Heart right ventricle (tissue), 16 donors: ENCODE measurements around the gene COX7A2. TPM values are rescaled to one million over a fixed set of nuclear protein-coding genes. Genes with fewer than 3 reads are reported as not detected.

Experiments used
- ATAC-seq, 8 donors: fragments of 200-7000 bp; cut with Tn5 transposase; one replicate each; pipeline ENCODE4 v1.9.1; 2020; ENCODE audit warnings: mild to moderate bottlenecking in 8 of 8, moderate library complexity in 8 of 8, moderate number of reproducible peaks in 1 of 8
- DNase-seq, 2 donors: peaks; one replicate each; pipeline ENCODE4 v3.0.0-alpha.2; 2020
- H3K27ac ChIP-seq, 10 donors: fragments of 200-600 bp; sonication (generic) in 2 of 10; one replicate each; pipeline versions ENCODE4 v1.5.0 to v1.8.0; 2020 to 2022; ENCODE audit warnings: mild to moderate bottlenecking in 3 of 10
- H3K27me3 ChIP-seq, 7 donors: fragments of 200-600 bp; one replicate each; pipeline ENCODE4 v1.8.0; 2021 to 2022; ENCODE audit warnings: mild to moderate bottlenecking in 2 of 7
- H3K36me3 ChIP-seq, 9 donors: fragments of 200-600 bp; sonication (generic) in 1 of 9; one replicate each; pipeline versions ENCODE4 v1.5.0 to v1.8.0; 2020 to 2022; ENCODE audit warnings: mild to moderate bottlenecking in 2 of 9
- H3K4me1 ChIP-seq, 9 donors: fragments of 200-600 bp; sonication (generic) in 1 of 9; one replicate each; pipeline versions ENCODE4 v1.5.0 to v1.8.0; 2020 to 2022; ENCODE audit warnings: mild to moderate bottlenecking in 4 of 9
- H3K4me3 ChIP-seq, 10 donors: fragments of 200-600 bp; sonication (generic) in 2 of 10; one replicate each; pipeline versions ENCODE4 v1.5.0 to v1.8.0; 2020 to 2022; ENCODE audit warnings: mild to moderate bottlenecking in 7 of 10, moderate library complexity in 2 of 10
- H3K9me3 ChIP-seq, 11 donors: fragments of 200-600 bp in 10 of 11; sonication (generic) in 2 of 11; one replicate each; pipeline versions ENCODE4 v1.5.0 to v1.8.0; 2013 to 2022; ENCODE audit warnings: mild to moderate bottlenecking in 2 of 11, control low read depth in 1 of 11, moderate library complexity in 1 of 11
- CTCF ChIP-seq, 9 donors: fragments of 200-600 bp; sonication (generic) in 2 of 9; IDR thresholded peaks; one replicate each; pipeline versions ENCODE4 v1.5.0 to v1.8.0; 2021 to 2022; ENCODE audit warnings: antibody characterized with exemption in 9 of 9, mild to moderate bottlenecking in 5 of 9, moderate library complexity in 1 of 9
- WGBS, 2 donors: extraction: QIAGEN DNeasy Blood & Tissue Kit; methylation state at CpG; one replicate each; pipeline ENCODE4 v1.1.7; 2013; ENCODE audit warnings: inconsistent platforms in 1 of 2; 5-methylcytosine and 5-hydroxymethylcytosine counted together
- intact Hi-C, 10 donors: fragments of 100-400 bp; cut with DNase I; formaldehyde crosslinking; loops; one replicate each; pipeline versions ENCODE4 v1.11.1 to v1.14.2; 2022
- polyA plus RNA-seq, 2 donors: library from polyadenylated mRNA; stranded (reverse); fragments of 200-250 nt; gene quantifications; one replicate each; pipeline ENCODE4 v1.2.3, GENCODE V29; 2013
- total RNA-seq, 10 donors: library from RNA; stranded (reverse); fragmentation: NEBNext Ultra II Directional in 3 of 10; extraction: Animal tissue kit (Norgen Biotek cat#: 25700) in 3 of 10; gene quantifications; one replicate each; pipeline versions ENCODE4 v1.2.1 to v1.2.4, GENCODE V29; 2021 to 2023
- donor health status: Arrhythmogenic right ventricular cardiomyopathy.
- donor health status: ischemic (EF 13 %, LVEDD 7.1; RV severe dilation, severe dysfunction).
- donor health status: healthy with polysubstance abuse.
- donor health status: DM: no; HTN: yes; CAD: no.
- donor health status: DM: no; HTN: no; CAD: no.
- donor health status: ischemic (EF 25% LVEDD 6.9; RV normal size, moderate dysfunction).
- donor health status: ischemic (EF 25% LVEDD 5.7; RV mildly dilated, moderate dysfunction).
- donor health status: healthy.
- donor health status: DM: yes; HTN: yes; CAD: no.
- donor health status: Ischemic cardiomyopathy.
- donor health status: ischemic (EF 35%, LVEDD 5.7; RV mildly dilated, moderate dysfunction).
- donor health status: nonischemic (EF 11% LVEDD 7.7; RV severe dilation, severe dysfunction).
- donor health status: DM: yes; HTN: yes; CAD: no.
- donor health status: PGD.
- donor health status: ischemic (EF 29% LVEDD 5.4; RV normal size, mild dysfunction).
- donor health status: nonischemic (EF 23%, LVEDD 6.1; RV moderate dilation, normal function).

Gene COX7A2
- total and polyA plus RNA-seq, 12 donors, result 661 to 1,205 (median 1,086) TPM

DNA sequence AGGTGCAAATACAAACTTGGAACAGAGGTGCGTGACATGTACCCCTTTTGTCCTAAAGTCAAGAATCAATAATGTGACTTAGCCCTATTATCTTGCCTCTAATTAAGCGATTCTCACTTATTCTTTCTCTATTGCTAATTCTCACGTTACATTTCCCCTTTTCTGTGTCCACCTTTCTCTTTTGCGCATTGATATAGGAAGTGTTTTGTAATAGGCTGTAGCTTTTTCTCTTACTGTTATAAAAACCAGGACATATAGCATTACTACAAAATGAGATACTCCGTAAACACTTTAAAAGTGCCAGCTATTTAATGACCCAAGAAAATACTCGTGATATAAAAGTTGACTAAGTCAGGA lies 41.7 kb upstream of the COX7A2 start:
- Histone ChIP-seq H3K4me1 (peaks cover 0 to 57% (median 41%) of the 10 kb centered on the region in 9 donors), H3K36me3 (peaks cover 0 to 12% (median 0%) of the 10 kb centered on the region in 9 donors), H3K27ac (peak overlapping the region in 9 of 10 donors; percentile 74 to 95 (median 92)), H3K4me3 (peak overlapping the region; percentile 26 to 96 (median 90)), H3K27me3 (no peaks in the 10 kb centered on the region), H3K9me3 (no peaks in the 10 kb centered on the region)
- TF ChIP-seq CTCF (IDR thresholded peaks at IDR 0.05), result no peak
- no peak for DNase-seq
- WGBS, 2 donors, result 2 to 5% methylated on average over 6 of the region's 6 CpGs
- no peak for ATAC-seq
- intact Hi-C loops, result loop anchor here in 2 of 10 donors (5.0 to 10.0 kb wide), 2 partner anchors 242 to 320 kb away; partner anchors contain the start of gene SENP6 (in 1 of the 2)

DNA sequence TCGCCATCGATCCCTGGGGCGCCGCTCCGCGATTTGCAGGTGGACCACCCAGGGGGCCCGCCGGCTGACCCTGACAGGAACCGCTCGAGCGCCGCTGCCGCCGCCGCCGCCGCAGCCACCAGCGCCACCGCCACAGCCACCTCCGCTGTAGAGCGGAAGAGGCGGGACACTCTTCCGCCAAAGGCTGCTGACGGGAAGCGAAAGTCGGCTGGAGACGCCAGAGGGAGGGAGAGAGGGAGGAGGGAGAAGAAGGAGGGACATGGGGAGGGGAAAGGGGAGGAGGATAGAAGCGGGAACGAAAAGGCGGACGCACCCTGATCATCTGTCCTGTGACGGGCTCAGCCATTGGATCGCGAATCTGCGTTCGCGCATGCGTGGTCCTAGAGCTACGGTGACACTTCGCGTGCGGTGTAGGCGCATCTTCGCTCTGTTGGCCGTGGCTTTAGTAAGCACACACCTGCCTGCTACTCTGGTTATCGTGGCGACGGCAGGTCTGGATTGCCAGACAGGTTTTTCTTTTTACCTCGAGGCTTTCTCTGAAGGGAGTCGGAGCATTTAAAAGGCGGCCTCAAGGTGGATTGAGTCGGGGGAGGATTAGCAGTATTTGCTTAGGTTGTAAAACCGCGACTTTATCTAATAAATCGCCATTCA lies 41.2 kb upstream of the COX7A2 start, which contains the start of gene TMEM30A:
Gene TMEM30A (minus strand): TSS at position 161 of the 651 bp plus-strand sequence. CDS start 154 bp downstream, at position 7.
- H3K27ac ChIP-seq, result peak within 1 kb of the TSS; percentile 68 to 95 (median 92)
- ATAC-seq, result peak; percentile 99 to 100 (median 100)
- DNase-seq, result peak; percentile 95 to 98
- TF ChIP-seq CTCF (IDR thresholded peaks at IDR 0.05), result peak in 3 of 9 donors; percentile 10 to 16 (median 13)
- 0% methylated on average over 55 of the region's 55 CpGs for WGBS, 2 donors
- no peaks in the 10 kb centered on the region for H3K9me3 ChIP-seq
- H3K36me3 ChIP-seq, result peaks cover 0 to 9% (median 0%) of the 10 kb centered on the region in 9 donors
- H3K4me3 ChIP-seq, result peak within 1 kb of the TSS; percentile 80 to 96 (median 90)
- intact Hi-C loops, result loop anchor here in 2 of 10 donors (5.0 to 10.0 kb wide), 2 partner anchors 243 to 320 kb away; partner anchors contain the start of gene SENP6 (in 1 of the 2)
- H3K4me1 ChIP-seq, result peaks cover 0 to 62% (median 46%) of the 10 kb centered on the region in 9 donors
- H3K27me3 ChIP-seq, result no peaks in the 10 kb centered on the region

DNA sequence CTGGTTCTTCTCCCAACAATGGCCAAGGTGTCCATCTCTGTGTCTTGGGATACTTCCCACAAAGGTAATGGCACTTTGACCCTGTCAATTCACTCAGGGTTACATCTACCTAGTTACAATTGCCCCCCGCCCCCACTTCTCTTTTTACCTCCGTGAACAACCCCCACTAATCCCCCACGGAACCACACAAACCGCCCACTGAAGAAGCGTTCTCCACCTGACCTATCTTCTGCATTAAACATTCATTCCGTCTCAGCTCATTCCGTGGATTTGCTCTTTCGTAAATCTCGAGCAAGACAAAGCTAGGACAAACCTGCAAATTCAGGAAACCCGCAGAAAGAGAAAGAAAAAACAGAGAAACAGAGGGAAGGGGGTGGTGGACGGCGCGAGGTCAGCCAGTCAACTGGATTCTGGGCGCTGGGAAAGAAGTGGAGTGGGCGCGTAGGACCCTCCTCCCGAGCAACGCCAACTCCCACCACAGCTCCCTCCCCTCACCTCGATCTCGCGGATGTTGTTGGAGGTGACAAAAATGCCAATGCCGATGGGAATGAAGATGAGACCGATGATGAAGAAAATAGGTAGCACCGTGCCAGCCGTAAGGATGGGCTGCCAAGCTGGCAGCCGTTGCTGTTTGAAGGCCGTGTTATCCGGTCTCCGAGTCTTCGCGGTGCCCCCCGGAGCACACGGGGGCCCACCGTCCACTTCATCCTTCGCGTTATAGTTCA lies 40.5 kb upstream of the COX7A2 start:
- DNase-seq (no peak), ATAC-seq (peak; percentile 1 to 43 (median 12))
- H3K4me1 ChIP-seq, result peaks cover 0 to 69% (median 53%) of the 10 kb centered on the region in 9 donors
- intact Hi-C loops, result loop anchor here in 1 of 10 donors (10.0 kb wide), 1 partner anchor 321 kb away; the partner anchor contains the start of gene SENP6
- H3K9me3 ChIP-seq, result no peaks in the 10 kb centered on the region
- TF ChIP-seq CTCF (IDR thresholded peaks at IDR 0.05), result no peak
- 0% methylated on average over 36 of the region's 36 CpGs for WGBS, 2 donors
- peak overlapping the region; percentile 68 to 95 (median 92) for H3K27ac ChIP-seq
- H3K4me3 ChIP-seq, result peak overlapping the region; percentile 80 to 96 (median 90)
- no peaks in the 10 kb centered on the region for H3K27me3 ChIP-seq
- H3K36me3 ChIP-seq, result peaks cover 0 to 5% (median 0%) of the 10 kb centered on the region in 9 donors

DNA sequence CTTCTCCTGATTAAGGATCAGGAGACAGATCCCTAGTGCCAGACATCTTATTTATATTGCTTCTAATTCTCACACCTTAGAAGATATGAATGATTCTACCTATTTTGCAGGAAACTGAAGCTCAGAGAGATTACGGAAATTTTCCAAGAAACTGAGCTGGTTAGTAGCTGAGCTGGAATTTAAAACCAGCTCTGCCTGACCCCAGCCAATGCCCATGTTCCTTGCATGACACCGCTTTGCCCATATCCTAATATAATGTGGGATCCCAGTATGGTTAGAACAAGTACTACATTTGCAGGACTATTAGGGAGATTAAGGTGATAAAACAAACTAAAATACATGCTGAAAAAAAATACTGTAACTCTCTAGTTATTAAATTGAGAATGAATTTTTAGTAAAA lies 39.1 kb upstream of the COX7A2 start:
- no peak for TF ChIP-seq CTCF (IDR thresholded peaks at IDR 0.05)
- ATAC-seq, result no peak
- no peak for DNase-seq
- WGBS, 2 donors, result 60 to 65% methylated on average over 2 of the region's 2 CpGs
- Histone ChIP-seq H3K4me3 (peak overlapping the region in 9 of 10 donors; percentile 80 to 96 (median 90)), H3K27me3 (no peaks in the 10 kb centered on the region), H3K9me3 (no peaks in the 10 kb centered on the region), H3K4me1 (peaks cover 0 to 82% (median 61%) of the 10 kb centered on the region in 9 donors), H3K36me3 (peaks cover 0 to 3% (median 0%) of the 10 kb centered on the region in 9 donors), H3K27ac (no peak overlapping the region)
- intact Hi-C loops, result loop anchor here in 1 of 10 donors (10.0 kb wide), 1 partner anchor 322 kb away; the partner anchor contains the start of gene SENP6
